Pons (tissue), 1 donor: Measurements from ENCODE around the gene APC.
A peak's percentile ranks its signal among the peaks of the same experiment; 100 is the strongest.

Experiments
- DNase-seq: peaks from one replicate; pipeline ENCODE4 v3.0.0-alpha.2; 2016; ENCODE audit warnings: low spot score

The APC gene

GRCh38 chr5:112787261-112787660 is 49.6 kb downstream of the APC start:
- no peak for DNase-seq

- no peak for DNase-seq
Measured at GRCh38 chr5:112787896-112788295, 50.2 kb downstream of the APC start.

- no peak for DNase-seq
Measured at GRCh38 chr5:112793201-112793600, 55.5 kb downstream of the APC start.

GRCh38 chr5:112794410-112794809 is 56.7 kb downstream of the APC start:
- DNase-seq = no peak

- no peak for DNase-seq
Measured at GRCh38 chr5:112795342-112795741, 57.7 kb downstream of the APC start.

- no peak for DNase-seq
Measured at GRCh38 chr5:112795944-112796678, 58.4 kb downstream of the APC start.

GRCh38 chr5:112799661-112800060 is 62.0 kb downstream of the APC start:
- DNase-seq = no peak

GRCh38 chr5:112800891-112801290 is 63.2 kb downstream of the APC start:
- DNase-seq = peak; percentile 47

- DNase-seq = no peak
Measured at GRCh38 chr5:112811023-112811422, 73.3 kb downstream of the APC start.

- DNase-seq = no peak
Measured at GRCh38 chr5:112812549-112812948, 74.9 kb downstream of the APC start.

- no peak for DNase-seq
Measured at GRCh38 chr5:112820246-112820645, 82.6 kb downstream of the APC start.

GRCh38 chr5:112822456-112822855 is 84.8 kb downstream of the APC start:
- no peak for DNase-seq

- no peak for DNase-seq
Measured at GRCh38 chr5:112823181-112823580, 85.5 kb downstream of the APC start.

GRCh38 chr5:112823656-112824055 is 86.0 kb downstream of the APC start:
- DNase-seq = no peak

GRCh38 chr5:112824197-112824596 is 86.5 kb downstream of the APC start:
- DNase-seq = no peak

GRCh38 chr5:112830378-112830777 is 92.7 kb downstream of the APC start:
- no peak for DNase-seq

GRCh38 chr5:112833971-112834370 is 96.3 kb downstream of the APC start:
- DNase-seq = no peak

- no peak for DNase-seq
Measured at GRCh38 chr5:112844489-112844888, 106.8 kb downstream of the APC start.

- DNase-seq = no peak
Measured at GRCh38 chr5:112846556-112846955, 108.9 kb downstream of the APC start.

GRCh38 chr5:112847306-112847705 is 109.6 kb downstream of the APC start:
- no peak for DNase-seq

- DNase-seq = peak; percentile 84
Measured at GRCh38 chr5:112848116-112848811, 110.6 kb downstream of the APC start.

GRCh38 chr5:112849912-112850311 is 112.2 kb downstream of the APC start:
- DNase-seq = no peak

GRCh38 chr5:112854651-112855050 is 117.0 kb downstream of the APC start:
- no peak for DNase-seq

- no peak for DNase-seq
Measured at GRCh38 chr5:112857866-112858265, 120.2 kb downstream of the APC start.
